NCI-H345 treated with DMSO at 0.1 percent for 48 hours (cell line): Measurements from ENCODE around the gene GLYR1.

Experiments
- DNase-seq: peaks from one replicate; lab custom pipeline; 2025; ENCODE audit not compliant: unreplicated experiment; lab: John Stamatoyannopoulos, UW

GLYR1 gene

GRCh38 chr16:4852221-4852872, 5.3 kb upstream of the GLYR1 start:
- DNase-seq = no peak

GRCh38 chr16:4850211-4850610, 3.1 kb upstream of the GLYR1 start:
- DNase-seq = no peak

- no peak for DNase-seq
Observed at GRCh38 chr16:4847774-4848587, 893 bp upstream of the GLYR1 start.

GRCh38 chr16:4846503-4846900, 586 bp downstream of the GLYR1 start:
- no peak for DNase-seq

GRCh38 chr16:4840984-4841383, 6.1 kb downstream of the GLYR1 start:
- no peak for DNase-seq

GRCh38 chr16:4839942-4840341, 7.1 kb downstream of the GLYR1 start:
- DNase-seq = no peak

- no peak for DNase-seq
Observed at GRCh38 chr16:4837733-4838501, 9.2 kb downstream of the GLYR1 start.

- DNase-seq = no peak
Observed at GRCh38 chr16:4836727-4837126, 10.4 kb downstream of the GLYR1 start.

- DNase-seq = no peak
Observed at GRCh38 chr16:4833584-4833983, 13.5 kb downstream of the GLYR1 start.

GRCh38 chr16:4832698-4833343, 14.3 kb downstream of the GLYR1 start:
- DNase-seq = no peak

GRCh38 chr16:4831616-4832015, 15.5 kb downstream of the GLYR1 start:
- DNase-seq = no peak

GRCh38 chr16:4830408-4830807, 16.7 kb downstream of the GLYR1 start:
- DNase-seq = no peak

GRCh38 chr16:4828567-4829321, 18.3 kb downstream of the GLYR1 start:
- DNase-seq = no peak

GRCh38 chr16:4826980-4827379, 20.1 kb downstream of the GLYR1 start:
- DNase-seq = no peak

GRCh38 chr16:4826526-4826925, 20.6 kb downstream of the GLYR1 start:
- DNase-seq = no peak

GRCh38 chr16:4825196-4825595, 21.9 kb downstream of the GLYR1 start:
- no peak for DNase-seq

- DNase-seq = no peak
Observed at GRCh38 chr16:4820652-4821051, 26.4 kb downstream of the GLYR1 start.

GRCh38 chr16:4814542-4815173, 32.4 kb downstream of the GLYR1 start:
- no peak for DNase-seq

GRCh38 chr16:4814046-4814445, 33.0 kb downstream of the GLYR1 start:
- DNase-seq = no peak
